Endothelial cell of umbilical vein (primary cell): ENCODE measurements around the gene LYRM2. TPM values are rescaled to one million over a fixed set of nuclear protein-coding genes. Genes with fewer than 3 reads are reported as not detected.

Experiments used
- BruUV-seq: library from RNA; stranded (reverse); fragments of 400-500 nt; replicated peaks from 2 replicates; lab custom pipeline; 2021; lab: Mats Ljungman, UMichigan
- CTCF ChIA-PET: fragments of 300-600, 350-600 bp; sonication (Branson Sonifier 250); formaldehyde crosslinking; loops from one replicate; lab custom pipeline; 2021; ENCODE audit warnings: antibody characterized with exemption, inconsistent platforms; lab: Charles Lee
- POLR2A ChIA-PET: fragments of 300-600, 350-600 bp; sonication (Branson Sonifier 250); formaldehyde crosslinking; loops from one replicate; lab custom pipeline; 2021; ENCODE audit warnings: antibody characterized with exemption, inconsistent platforms; lab: Charles Lee
- DNase-seq: peaks from one replicate; pipeline ENCODE4 v3.0.0-alpha.2; 2011; ENCODE audit warnings: low read depth, low spot score
- FAIRE-seq: peaks from 2 replicates; lab custom pipeline; 2011; peaks lifted over from hg19 to GRCh38; lab: Jason Lieb, UNC
- H2AFZ ChIP-seq: 2 replicates; pipeline ENCODE4 v1.6.0; 2012; ENCODE audit warnings: low read depth, low read length, control low read depth, inconsistent platforms
- H3K27ac ChIP-seq: 2 replicates; pipeline ENCODE4 v1.5.1; 2011; ENCODE audit warnings: low read depth, mild to moderate bottlenecking, control low read depth, low read length, moderate library complexity; ENCODE audit not compliant: insufficient read depth
- H3K27me3 ChIP-seq, 2 experiments: 2 replicates each; pipeline versions ENCODE4 v1.6.0 to v1.6.1; 2011; ENCODE audit warnings: low read length in 2 of 2, mixed read lengths in 1 of 2; ENCODE audit not compliant: control insufficient read depth in 2 of 2, insufficient read depth in 2 of 2
- H3K36me3 ChIP-seq, 2 experiments: 2 replicates in 1 of 2; 3 replicates in 1 of 2; pipeline ENCODE4 v1.5.1; 2011; ENCODE audit warnings: low read length in 2 of 2, mild to moderate bottlenecking in 1 of 2, moderate library complexity in 1 of 2; ENCODE audit not compliant: control insufficient read depth in 2 of 2, insufficient read depth in 2 of 2; ENCODE audit errors: extremely low read depth in 1 of 2
- H3K4me1 ChIP-seq: 3 replicates; pipeline ENCODE4 v1.5.1; 2011; ENCODE audit warnings: mild to moderate bottlenecking, low read length; ENCODE audit not compliant: control insufficient read depth, insufficient read depth; ENCODE audit errors: extremely low read depth
- H3K4me2 ChIP-seq: 2 replicates; pipeline ENCODE4 v1.6.1; 2011; ENCODE audit warnings: low read length, control low read depth, mixed read lengths; ENCODE audit not compliant: insufficient read depth
- H3K4me3 ChIP-seq, 3 experiments: fragments of 200-600 bp in 1 of 3; sonication (generic), shearing (Covaris generic) in 1 of 3; replicated peaks in 1 of 3; 2 replicates each; pipeline ENCODE4 v1.5.1; 2011 to 2016; ENCODE audit warnings: control low read depth in 3 of 3, low read length in 3 of 3, mild to moderate bottlenecking in 2 of 3, inconsistent platforms in 1 of 3, low read depth in 1 of 3, moderate library complexity in 1 of 3; ENCODE audit not compliant: insufficient read depth in 1 of 3
- H3K79me2 ChIP-seq: 2 replicates; pipeline ENCODE4 v1.6.0; 2012; ENCODE audit warnings: low read length, inconsistent platforms; ENCODE audit not compliant: control insufficient read depth, insufficient read depth
- H3K9ac ChIP-seq: replicated peaks from 2 replicates; pipeline ENCODE3; 2011; ENCODE audit warnings: low read length, control low read depth; ENCODE audit not compliant: insufficient read depth; ENCODE audit errors: extremely low read depth
- H3K9me1 ChIP-seq: replicated peaks from 3 replicates; pipeline ENCODE4 v1.6.0; 2011; ENCODE audit warnings: mild to moderate bottlenecking, low read length; ENCODE audit not compliant: control insufficient read depth, insufficient read depth; ENCODE audit errors: extremely low read depth
- H3K9me3 ChIP-seq: replicated peaks from 2 replicates; pipeline ENCODE4 v1.5.1; 2012; ENCODE audit warnings: low read length, inconsistent platforms; ENCODE audit not compliant: control insufficient read depth, insufficient read depth
- H4K20me1 ChIP-seq: replicated peaks from 2 replicates; pipeline ENCODE3; 2011; ENCODE audit warnings: mild to moderate bottlenecking, low read length; ENCODE audit not compliant: control insufficient read depth, insufficient read depth; ENCODE audit errors: extremely low read depth
- CTCF ChIP-seq, 2 donors: IDR thresholded peaks; 1 replicate in 1 of 2; 2 replicates in 1 of 2; pipeline ENCODE4 v1.5.1; 2011; ENCODE audit warnings: low read length in 2 of 2, mild to moderate bottlenecking in 2 of 2, moderate library complexity in 2 of 2, control low read depth in 1 of 2, inconsistent platforms in 1 of 2, low read depth in 1 of 2; ENCODE audit not compliant: insufficient read depth in 1 of 2; ENCODE audit errors: extremely low read depth in 1 of 2
- EZH2 ChIP-seq: IDR thresholded peaks from 2 replicates; pipeline ENCODE4 v1.6.1; 2012; ENCODE audit warnings: borderline replicate concordance, low read depth, mild to moderate bottlenecking, moderate library complexity, low read length, inconsistent platforms; ENCODE audit not compliant: severe bottlenecking
- FOS ChIP-seq: IDR thresholded peaks from 2 replicates; pipeline ENCODE4 v1.6.1; 2011; ENCODE audit warnings: mild to moderate bottlenecking, low read length, moderate library complexity, borderline replicate concordance; ENCODE audit not compliant: insufficient read depth
- GATA2 ChIP-seq: IDR thresholded peaks from 2 replicates; pipeline ENCODE4 v1.7.0; 2011; ENCODE audit warnings: low read depth, mild to moderate bottlenecking, moderate library complexity, mixed read lengths, low read length; ENCODE audit not compliant: insufficient read length, insufficient read depth
- JUN ChIP-seq: IDR thresholded peaks from 2 replicates; pipeline ENCODE4 v1.6.1; 2011; ENCODE audit warnings: borderline replicate concordance, low read depth; ENCODE audit not compliant: insufficient read length, insufficient read depth
- MYC ChIP-seq: IDR thresholded peaks from one replicate; pipeline ENCODE4 v1.6.1; 2011; ENCODE audit warnings: mild to moderate bottlenecking, low read depth, low read length
- POLR2A ChIP-seq: IDR thresholded peaks from 2 replicates; pipeline ENCODE4 v1.6.1; 2012; ENCODE audit warnings: low read depth, mild to moderate bottlenecking, control low read depth, low read length
- POLR2AphosphoS5 ChIP-seq: IDR thresholded peaks from 2 replicates; pipeline ENCODE4 v1.6.1; 2012; ENCODE audit warnings: low read depth, mild to moderate bottlenecking, control low read depth, low read length, moderate library complexity; ENCODE audit not compliant: insufficient read depth
- dilution Hi-C: fragments of 300-500 bp; cut with MboI; formaldehyde crosslinking; loops from one replicate; pipeline ENCODE4 v1.15.0; 2019; ENCODE audit warnings: low sequenced_read_pairs; ENCODE audit not compliant: extremely low pct_ligation_motif_present
- intact Hi-C: fragments of 100-400 bp; cut with micrococcal nuclease; formaldehyde crosslinking; loops from one replicate; pipeline ENCODE4 v1.10.0; 2022
- polyA plus RNA-seq, 4 experiments: library from polyadenylated mRNA; depleted of rRNA in 3 of 4; stranded (reverse) in 3 of 4; unstranded in 1 of 4; fragments of >200 nt; gene quantifications; 2 replicates each; pipeline versions ENCODE4 v1.2.1 to v1.2.3, GENCODE V29; 2011 to 2012; ENCODE audit warnings: missing spikeins in 1 of 4
- total RNA-seq: library from RNA; stranded (reverse); gene quantifications from 2 replicates; pipeline ENCODE4 v1.2.3, GENCODE V29; 2021
- TF ChIP-seq, protein P1 (sequence below): IDR thresholded peaks from 2 replicates; pipeline ENCODE4 v1.6.1; 2011; ENCODE audit not compliant: insufficient read depth, insufficient read length

The LYRM2 gene
- total and polyA plus RNA-seq, 2 donors (not counting 3 experiments of a cell fraction or from before 2014, with no cell fraction given): 11.8 to 41.9 TPM

- H3K4me2 ChIP-seq: no peak overlapping the region
Observed at GRCh38 chr6:89667872-89668556, 29.5 kb upstream of the LYRM2 start.

More at GRCh38 chr6:89667872-89668556, 29.5 kb upstream of the LYRM2 start:
- DNase-seq: peak; percentile 6
- intact Hi-C loops: no loop called here
- peak; percentile 40 for FAIRE-seq
- TF ChIP-seq FOS (no peak), EZH2 (no peak), GATA2 (no peak), CTCF (IDR thresholded peaks at IDR 0.05; ENCODE audit: extremely low read depth in 1 of 2, insufficient read depth in 1 of 2, low read depth in 1 of 2, low read length in 2 of 2) (no peak), MYC (no peak), JUN (no peak), POLR2AphosphoS5 (no peak), POLR2A (no peak)
- TF ChIP-seq, protein P1, sequence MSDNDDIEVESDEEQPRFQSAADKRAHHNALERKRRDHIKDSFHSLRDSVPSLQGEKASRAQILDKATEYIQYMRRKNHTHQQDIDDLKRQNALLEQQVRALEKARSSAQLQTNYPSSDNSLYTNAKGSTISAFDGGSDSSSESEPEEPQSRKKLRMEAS: no peak
- no peaks in the 10 kb centered on the region for H3K4me1 ChIP-seq
- H3K79me2 ChIP-seq: no peaks in the 10 kb centered on the region
- no peak overlapping the region for H3K4me3 ChIP-seq
- dilution Hi-C loops: no loop called here
- CTCF ChIA-PET: no interaction called here
- no peak overlapping the region for H3K27ac ChIP-seq
- BruUV-seq: no TSS peak
- POLR2A ChIA-PET: no interaction called here
- H3K9me1 ChIP-seq: no peaks in the 10 kb centered on the region
- H3K36me3 ChIP-seq: peaks cover 9 to 20% of the 10 kb centered on the region in 2 experiments
- H3K9me3 ChIP-seq: no peaks in the 10 kb centered on the region
- H3K9ac ChIP-seq: no peak overlapping the region
- H2AFZ ChIP-seq: no peak overlapping the region
- no peaks in the 10 kb centered on the region for H3K27me3 ChIP-seq
- no peaks in the 10 kb centered on the region for H4K20me1 ChIP-seq
